GM12872 (cell line): Measurements from ENCODE around the gene REXO5.

ENCODE experiments used
- TF ChIP-seq, protein P1 (sequence below): IDR thresholded peaks from 3 replicates; pipeline ENCODE4 v1.5.1; 2011; ENCODE audit warnings: low read depth, mild to moderate bottlenecking, low read length, moderate library complexity; ENCODE audit not compliant: insufficient read depth

The REXO5 gene

GRCh38 chr16:20803192-20803560 lies 3.2 kb upstream of the REXO5 start:
- TF ChIP-seq, protein P1, sequence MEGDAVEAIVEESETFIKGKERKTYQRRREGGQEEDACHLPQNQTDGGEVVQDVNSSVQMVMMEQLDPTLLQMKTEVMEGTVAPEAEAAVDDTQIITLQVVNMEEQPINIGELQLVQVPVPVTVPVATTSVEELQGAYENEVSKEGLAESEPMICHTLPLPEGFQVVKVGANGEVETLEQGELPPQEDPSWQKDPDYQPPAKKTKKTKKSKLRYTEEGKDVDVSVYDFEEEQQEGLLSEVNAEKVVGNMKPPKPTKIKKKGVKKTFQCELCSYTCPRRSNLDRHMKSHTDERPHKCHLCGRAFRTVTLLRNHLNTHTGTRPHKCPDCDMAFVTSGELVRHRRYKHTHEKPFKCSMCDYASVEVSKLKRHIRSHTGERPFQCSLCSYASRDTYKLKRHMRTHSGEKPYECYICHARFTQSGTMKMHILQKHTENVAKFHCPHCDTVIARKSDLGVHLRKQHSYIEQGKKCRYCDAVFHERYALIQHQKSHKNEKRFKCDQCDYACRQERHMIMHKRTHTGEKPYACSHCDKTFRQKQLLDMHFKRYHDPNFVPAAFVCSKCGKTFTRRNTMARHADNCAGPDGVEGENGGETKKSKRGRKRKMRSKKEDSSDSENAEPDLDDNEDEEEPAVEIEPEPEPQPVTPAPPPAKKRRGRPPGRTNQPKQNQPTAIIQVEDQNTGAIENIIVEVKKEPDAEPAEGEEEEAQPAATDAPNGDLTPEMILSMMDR = no peak

DNA sequence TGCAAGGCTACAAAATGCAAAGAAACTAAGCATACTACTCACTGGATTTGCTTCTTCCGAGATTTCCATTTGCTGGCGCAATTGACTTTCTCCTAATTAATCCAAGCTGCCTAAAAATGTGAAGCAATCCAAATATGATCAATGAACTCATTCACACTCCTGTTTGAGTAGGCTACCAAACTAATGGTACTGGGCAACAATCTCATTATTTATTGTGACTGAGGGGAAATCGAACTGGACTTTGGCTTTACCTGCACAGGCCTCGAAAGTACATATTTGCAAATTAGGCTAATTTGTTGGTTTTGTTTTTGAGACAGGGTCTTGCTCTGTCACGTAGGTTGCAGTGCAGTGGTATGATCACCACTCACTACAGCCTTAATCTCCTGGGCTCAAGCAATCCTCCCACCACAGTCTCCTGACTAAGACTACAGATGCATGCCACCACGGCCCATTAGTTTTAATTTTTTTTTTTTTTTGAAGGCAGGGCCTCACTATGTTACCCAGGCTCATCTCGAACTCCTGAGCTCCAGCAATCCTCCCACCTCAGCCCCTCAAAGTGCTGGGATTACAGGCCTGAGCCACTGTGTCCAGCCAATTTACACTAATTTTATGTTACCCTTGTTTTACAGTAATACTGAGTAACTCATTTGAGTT lies 2.6 kb upstream of the REXO5 start:
- TF ChIP-seq, protein P1 = no peak

DNA sequence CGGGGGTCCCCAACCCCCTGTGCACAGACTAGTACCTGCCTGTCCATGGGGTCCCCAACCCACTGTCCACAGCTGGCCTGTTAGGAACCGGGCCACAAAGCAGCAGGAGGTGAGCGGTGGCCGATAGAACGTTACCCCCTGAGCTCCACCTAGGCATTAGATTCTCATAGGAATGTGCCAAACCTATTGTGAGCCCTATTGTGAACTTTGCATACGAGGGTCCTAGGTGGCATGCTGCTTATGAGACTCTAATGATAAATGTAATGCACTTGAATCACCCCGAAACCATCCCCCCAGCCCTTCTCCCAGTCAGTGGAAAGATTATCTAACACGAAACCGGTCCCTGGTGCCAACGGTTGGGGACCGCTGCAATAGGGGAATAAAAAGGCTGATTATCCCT lies 1.5 kb downstream of the REXO5 start:
- TF ChIP-seq, protein P1 = no peak

- TF ChIP-seq, protein P1 = no peak
These were observed 5.6 kb downstream of the REXO5 start for GRCh38 chr16:20811889-20812439.

DNA sequence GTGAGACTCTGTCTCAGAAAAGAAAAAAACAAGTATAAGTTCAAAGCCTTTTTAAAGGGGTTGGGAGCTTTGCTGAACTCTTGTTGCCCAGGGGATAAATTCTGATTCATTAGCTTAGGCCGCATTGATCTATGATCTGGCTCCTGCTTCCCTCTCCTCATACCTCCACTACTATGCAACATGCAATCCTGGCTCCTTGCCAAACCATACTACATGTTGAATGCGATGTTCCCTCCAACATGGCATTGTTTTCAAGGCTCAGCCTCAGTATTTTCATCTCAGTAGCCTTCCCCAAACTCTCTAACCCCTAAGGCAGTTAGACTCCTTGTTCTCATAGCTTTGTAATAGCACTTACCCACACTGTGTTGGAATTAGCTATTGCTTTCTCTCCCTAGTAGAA lies 6.2 kb downstream of the REXO5 start:
- TF ChIP-seq, protein P1 = no peak

DNA sequence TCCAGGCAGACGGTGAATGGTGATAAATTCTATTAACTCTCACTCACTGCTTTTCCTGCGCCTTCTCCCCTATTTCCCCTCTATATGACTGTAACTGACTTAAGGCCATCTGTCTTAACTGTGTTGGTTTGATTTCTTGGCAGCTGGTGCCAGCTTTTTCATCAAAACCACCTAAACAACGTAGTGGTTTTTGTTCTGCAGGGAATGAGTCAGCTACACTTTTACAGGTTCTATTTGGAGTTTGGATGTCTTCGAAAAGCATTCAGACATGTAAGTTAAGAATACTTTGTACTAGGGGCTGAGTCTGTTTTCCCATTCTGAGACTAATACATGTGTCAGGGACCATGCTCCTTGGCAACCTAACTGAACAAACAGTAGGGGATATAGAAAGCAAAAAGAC lies 8.5 kb downstream of the REXO5 start:
- TF ChIP-seq, protein P1 = no peak

DNA sequence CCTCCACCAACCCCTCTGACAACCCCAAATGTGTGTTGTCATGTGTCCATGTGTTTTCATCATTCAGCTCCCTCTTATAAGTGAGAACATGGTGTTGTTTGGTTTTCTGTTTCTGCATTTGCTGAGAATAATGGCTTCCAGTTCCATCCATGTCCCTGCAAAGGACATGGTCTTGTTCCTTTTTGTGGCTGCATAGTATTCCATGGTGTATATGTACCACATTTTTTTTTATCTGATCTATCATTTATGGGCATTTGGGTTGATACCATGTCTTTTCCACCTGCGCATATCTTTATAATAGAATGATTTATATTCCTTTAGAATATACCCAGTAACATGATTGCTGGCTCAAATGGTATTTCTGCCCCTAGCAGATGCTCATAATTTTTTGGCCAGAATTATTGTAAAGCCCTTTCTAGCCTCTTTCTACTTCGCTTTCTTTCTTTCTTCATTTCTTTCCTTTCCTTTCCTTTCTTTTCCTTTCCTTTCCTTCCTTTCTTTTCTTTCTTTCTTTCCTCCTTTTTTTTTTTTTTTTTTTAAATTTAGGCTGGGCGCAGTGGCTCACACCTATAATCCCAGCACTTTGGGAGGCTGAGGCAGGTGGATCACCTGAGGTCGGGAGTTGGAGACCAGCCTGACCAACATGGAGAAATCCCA lies 12.7 kb downstream of the REXO5 start:
- TF ChIP-seq, protein P1 = no peak
